GM15510 (cell line): Measurements from ENCODE around the gene MATK.

ENCODE experiments used
- POLR2A ChIP-seq: IDR thresholded peaks from 3 replicates; pipeline ENCODE4 v1.6.1; 2011; ENCODE audit warnings: borderline replicate concordance; ENCODE audit not compliant: insufficient read length; ENCODE audit errors: extremely low read depth

MATK gene

DNA sequence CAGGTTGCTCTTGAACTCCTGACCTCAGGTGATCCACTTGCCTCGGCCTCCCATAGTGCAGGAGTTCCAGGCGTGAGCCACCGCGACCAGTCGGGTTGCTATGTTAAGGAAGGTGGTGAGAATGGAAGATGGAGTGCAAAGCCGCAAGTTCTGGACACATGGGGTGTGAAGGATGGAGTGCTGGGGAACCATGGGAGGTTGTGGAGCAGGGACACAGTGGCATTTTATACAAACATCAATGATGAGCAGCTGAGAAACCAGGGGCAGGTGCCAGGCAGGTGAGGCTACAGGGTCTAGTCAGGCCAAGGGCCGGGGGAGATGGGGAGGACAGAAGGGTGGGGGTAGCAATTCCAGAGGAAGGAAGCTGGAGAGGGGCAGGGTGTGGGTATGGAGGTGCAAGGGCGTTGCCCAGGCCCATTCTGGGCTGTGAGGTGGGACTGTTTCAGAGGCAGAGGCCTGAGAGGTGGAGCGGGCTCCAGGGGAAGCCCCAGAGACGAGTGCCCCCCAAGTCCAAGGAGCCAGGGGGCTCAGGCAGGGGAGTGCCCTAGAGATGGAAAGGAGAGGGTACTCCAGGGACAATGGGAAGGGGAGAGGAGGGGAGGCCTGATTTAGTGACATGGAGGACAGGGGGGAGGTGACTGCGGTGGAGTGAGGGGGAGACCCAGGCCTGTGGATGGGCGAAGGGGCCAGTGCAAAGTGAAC, 12.2 kb downstream of the MATK start:
- TF ChIP-seq POLR2A = no peak

DNA sequence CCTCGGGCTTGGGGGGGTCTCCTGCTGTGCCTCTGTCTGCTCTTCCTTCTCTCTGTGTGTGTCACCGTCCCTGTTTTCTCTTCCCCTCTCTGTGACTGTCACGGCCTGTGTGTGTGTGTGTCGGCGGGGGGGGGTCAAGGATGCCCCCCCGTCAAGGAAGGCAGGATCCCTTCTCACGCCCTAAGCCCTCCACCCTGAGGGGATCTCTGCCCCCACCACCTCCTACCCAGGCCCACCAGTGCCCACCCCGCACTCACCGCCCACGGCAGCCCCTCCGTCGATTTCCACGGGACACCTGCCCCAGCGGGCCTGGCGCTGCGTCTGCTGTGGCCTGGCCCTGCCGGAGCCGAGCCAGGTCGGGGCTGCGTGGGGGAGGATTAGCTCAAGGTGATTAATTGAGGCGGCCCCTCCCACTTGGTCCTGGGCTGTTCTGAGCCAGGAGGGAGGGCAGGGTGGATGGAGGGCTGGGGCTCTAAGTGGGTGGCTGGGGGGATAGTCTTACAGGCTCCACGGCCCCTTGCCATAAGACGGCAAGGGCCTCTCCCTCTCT, 14.2 kb downstream of the MATK start, which contains the start of gene RAX2:
Gene RAX2, minus strand, starts transcription at position 323 of the 550 bp plus-strand sequence. CDS start 486 bp downstream, outside the sequence.
- no peak for TF ChIP-seq POLR2A

DNA sequence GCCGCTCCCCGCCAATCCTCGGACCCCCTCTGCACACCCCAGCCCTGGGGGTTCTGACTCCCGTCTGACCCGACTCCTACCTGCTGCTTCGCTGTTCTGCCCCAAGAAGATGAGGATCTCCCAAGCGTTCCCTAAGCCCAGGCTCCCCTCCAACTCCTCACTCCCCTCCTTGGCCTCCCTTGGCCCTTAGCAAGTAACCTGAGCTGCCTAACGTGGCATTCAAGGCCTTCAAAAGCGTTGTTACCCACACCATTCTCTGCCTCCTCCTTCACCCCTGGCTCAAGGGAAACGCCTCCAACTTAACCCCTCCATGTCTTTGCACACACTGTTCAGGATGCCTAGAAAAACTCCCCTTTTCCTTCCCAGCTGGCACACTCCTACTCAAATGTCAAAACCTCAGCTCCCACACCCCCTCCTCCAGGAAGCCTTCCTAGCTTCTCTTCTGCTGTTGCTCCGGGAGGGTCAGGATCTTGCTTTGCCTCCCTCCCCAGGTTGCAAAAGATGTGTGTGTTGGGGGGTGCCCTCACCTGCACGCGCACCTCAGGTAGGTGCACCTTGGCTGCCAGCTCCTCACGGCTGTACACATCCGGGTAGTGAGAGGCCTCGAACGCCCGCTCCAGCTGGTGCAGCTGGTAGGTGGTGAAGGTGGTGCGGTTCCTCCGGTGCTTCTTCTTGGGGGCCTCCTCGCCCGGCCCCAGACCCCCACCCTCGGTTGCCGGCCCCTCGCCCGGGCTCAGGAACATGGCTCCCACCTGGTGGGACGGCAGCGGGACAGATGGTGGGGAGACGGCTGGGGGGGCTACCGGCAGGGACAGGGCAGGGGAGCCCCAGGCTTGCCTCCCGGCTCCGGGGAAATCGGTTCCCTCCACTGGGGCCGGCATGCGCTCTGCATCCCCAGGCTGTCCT, 14.9 kb downstream of the MATK start:
- no peak for TF ChIP-seq POLR2A

DNA sequence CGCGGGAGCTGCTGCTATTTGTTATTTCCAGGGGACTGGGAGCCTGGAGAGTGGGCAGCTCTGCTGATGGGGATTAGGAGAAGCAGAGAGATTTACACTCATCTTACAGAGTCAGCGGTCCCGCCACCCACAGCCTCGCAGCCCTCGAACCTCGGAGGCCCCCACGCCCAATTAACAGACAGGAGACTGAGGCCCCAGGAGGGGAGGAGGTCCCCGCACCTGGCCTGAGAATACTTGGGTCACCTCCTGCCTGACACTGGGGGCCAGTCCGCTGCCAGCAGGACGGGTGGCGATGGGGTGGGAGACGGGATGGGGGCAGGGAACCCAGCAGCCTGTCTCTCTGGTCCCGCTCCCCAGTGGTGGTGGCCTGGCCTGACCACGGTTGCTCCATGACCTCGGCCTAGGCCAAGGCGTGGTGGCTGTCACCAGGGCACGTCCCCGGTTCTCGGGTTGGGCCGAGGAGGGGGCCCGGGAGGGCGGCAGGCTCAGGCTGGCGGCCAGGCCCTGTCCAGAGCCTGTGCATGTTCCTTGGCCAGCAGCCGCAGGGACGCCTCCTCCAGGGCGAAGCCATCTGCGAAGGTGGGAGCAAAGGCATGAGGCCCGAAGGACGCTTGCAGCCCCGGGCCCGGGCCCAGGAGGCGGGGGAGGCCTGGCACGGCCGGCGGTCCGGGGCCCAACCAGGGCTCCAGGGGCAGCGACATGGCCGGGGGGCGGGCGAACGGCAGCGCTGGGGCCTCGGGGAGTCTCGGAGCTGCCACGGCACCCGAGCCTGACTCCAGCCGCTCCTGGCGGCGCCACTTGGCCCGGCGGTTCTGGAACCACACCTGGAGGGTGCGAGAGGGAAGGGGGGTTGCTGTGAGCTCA, 15.8 kb downstream of the MATK start:
- no peak for TF ChIP-seq POLR2A

DNA sequence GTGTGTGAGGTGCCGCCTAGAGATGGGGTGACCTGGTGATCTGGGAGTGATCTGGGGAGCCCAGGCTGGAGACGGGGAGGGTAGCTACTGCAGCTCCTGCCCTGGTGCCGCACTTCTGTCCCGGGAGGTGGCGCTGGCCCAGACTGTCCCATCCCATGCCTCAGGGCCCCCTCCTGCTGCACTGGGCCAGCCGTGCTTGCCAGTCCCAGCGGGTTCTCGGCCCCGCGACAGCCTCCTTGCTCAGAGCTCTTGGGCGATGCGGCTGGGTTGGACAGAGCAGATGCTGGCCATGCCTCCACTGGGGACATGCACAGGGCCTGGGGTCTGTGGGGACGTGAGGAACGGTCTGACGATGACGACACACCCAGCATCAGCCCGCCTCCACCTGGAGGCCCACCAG, 16.7 kb downstream of the MATK start:
- no peak for TF ChIP-seq POLR2A

DNA sequence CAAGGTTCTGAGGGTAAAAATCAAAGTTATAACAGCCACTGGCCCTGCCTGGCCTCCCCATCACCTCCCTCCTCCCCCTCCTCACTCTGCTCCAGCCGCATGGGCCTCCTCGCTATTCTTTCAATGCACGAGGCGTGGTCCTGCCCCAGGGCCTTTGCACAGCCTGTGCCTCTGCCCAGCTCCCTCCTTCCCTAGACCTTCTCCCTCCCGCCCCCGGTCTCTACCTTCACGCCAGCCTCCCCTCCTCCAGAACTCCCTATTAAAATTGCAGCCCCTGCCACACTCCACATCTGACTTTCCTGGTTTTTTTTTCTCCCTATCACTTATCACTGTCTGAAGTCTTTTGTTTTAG, 17.5 kb downstream of the MATK start:
- no peak for TF ChIP-seq POLR2A

DNA sequence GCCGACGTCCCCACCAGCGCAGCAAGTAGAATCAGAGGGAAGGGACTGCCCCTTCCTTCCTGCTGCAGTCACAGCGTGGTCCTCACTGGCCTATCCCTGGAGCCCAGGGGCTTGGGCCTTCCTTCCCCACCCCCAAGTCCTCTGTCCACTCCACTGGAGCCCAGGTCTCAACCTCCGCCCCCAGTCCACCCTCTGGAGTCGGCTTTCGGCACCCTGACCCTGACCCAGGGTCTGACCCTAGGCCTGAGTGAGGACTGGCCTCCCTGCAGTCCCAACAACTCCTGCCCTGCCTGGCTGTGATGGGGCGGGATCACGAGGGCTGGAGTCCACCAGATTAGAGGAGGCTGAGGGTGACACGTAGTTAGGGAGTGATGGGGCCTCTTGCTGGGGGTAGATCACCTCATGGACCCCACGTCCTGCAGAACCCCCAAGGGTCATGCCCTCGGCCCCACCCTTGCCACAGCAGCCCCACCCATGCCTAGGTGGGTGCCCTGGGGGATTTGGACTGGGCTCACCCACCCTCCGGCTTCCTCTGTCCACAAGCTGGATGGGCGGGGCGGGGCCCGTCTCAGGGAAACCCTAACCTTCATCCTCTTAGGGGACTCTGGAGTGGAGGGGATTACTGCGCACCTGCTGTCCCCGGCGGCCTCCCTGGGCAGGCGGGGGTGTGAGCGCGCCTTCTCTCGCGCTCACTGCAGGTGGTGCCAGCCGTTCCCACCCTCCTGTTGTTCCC, 18.0 kb downstream of the MATK start:
- no peak for TF ChIP-seq POLR2A

DNA sequence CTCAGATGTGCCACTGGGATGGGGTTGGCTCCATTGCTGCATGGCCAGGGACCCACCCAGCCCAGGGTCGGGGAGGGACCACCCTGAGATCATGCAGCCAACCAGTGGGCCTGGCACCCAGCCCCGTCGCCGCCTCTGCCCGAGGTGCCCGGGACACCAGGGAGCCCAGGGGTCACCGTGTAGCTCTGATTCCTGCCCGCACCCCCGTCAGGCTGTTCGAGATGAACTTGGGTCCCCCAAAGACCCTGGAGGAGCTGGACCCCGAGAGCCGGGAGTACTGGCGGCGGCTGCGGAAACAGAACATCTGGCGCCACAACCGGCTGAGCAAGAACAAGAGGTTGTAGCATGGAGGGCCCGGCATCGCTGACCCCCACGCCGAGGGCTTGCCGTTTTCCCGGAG, 19.1 kb downstream of the MATK start:
- no peak for TF ChIP-seq POLR2A

DNA sequence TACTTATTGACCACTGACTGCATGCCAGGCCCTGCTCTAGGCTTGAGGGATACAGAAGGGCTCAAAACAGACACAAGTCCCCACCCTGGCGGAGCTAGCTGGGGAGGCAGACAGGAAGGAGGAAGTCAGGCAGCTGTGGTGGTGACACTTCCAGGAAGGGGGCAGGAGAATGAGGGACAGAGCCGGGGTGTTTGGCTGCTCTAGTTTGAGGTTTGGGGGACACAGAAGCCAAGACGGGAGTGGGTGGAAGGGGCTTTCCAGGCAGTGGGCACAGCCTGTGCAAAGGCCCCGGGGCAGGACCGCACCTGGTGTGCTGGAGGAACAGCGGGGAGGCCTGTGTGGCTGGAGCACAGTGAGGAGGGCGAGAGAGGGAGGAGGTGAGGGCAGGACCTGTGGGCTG, 19.7 kb downstream of the MATK start:
- TF ChIP-seq POLR2A = no peak

DNA sequence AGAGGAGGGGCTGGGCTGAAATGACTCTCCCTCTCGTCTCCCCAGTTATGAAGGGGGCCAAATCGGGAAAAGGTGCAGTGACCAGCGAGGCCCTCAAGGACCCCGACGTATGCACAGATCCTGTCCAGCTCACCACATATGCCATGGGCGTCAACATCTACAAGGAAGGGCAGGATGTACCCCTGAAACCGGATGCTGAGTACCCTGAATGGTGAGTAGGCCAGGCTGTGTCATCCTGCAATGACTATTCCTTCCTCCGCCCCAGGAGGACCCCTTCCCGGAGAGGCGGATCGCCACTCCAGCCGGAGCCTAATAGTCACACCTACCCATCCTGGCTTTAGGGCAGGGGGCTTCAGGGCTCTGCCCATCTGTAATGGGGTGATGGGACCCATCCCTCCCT, 21.1 kb downstream of the MATK start:
- TF ChIP-seq POLR2A = no peak

DNA sequence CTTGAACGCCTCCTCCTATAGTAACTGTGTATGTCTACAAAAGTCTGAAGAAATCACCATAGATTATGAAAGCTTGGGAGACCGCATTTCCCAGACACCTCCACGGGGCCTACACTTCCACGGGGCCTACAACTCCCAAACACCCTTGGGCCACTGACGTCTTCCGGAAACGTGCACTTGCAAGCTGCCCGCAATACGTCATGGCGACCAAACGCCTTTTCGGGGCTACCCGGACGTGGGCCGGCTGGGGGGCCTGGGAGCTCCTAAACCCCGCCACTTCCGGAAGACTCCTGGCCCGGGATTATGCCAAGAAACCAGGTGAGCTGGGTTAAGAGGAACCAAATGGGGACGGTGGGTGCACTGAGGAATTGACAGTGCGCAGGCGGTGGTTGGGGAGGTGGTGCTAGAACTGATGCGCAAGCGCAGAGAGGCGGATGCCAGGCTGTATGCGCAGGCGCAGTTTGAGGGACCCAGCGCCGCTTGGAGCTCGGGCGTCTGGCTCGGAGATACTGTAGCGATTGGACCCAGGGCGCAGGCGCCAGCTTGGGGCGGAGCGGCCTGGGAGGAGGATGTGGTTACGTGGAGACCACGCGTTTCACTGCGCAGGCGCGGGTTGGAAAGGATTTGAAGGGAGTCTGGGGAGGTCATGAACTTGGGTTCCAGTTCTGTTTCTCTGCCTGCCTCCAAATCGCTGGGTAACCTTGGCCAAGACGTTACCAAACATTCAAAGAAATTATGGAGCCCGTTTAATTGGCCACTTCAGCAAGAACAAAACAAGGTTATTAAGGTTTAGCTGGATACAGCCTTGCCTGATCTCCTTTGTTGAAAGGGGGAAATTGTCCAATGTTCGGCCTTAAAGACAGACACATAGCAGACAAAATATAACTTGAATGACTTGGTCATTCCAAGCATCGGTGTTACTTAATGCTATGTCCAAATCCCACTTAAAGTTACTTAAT, 23.4 kb downstream of the MATK start, which contains the start of gene MRPL54:
Gene MRPL54, plus strand, starts transcription at position 182 of the 959 bp plus-strand sequence. Its CDS starts 19 bp downstream, at position 201.
- TF ChIP-seq POLR2A = peak; percentile 85

DNA sequence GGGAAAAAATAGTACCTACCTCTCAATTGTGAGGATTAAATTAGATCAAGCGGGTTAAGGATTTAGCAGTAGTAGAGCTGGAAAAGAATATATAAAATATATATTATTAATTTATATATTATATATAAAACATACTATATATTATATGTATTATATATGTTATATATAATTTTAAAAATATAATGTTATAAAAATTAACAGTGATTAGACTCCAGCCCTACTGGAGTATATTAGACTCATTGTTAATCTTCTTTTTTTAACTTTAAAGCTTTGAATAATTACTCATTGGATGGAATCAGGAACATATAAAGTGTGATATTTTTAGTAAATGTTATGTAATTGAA, 24.1 kb downstream of the MATK start:
- TF ChIP-seq POLR2A = no peak
